ENCODE data around the gene CTDP1.
"Not testable (repeated sequence)": the region's sequence is repeated elsewhere in the genome, so short reads cannot be mapped to it uniquely, and the experiment has no call there.

The CTDP1 gene

DNA sequence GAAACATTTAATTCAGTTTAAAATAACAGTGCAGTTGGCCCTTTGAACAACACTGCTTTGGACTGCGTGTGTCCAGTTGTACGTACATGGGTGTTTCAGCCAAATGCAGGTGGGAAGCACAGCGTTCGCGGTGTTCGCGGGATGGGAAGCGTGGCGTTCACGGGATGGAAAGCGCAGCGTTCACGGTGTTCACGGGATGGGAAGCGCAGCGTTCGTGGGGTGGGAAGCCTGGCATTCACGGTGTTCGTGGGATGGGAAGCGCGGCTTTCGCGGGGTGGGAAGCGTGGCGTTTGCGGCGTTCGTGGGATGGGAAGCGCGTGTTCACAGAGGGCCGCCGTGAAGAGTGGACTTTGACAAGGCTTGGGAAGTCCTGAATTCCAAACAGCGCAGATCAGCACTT lies 47.6 kb downstream of the CTDP1 start:
- no peak for FAIRE-seq

DNA sequence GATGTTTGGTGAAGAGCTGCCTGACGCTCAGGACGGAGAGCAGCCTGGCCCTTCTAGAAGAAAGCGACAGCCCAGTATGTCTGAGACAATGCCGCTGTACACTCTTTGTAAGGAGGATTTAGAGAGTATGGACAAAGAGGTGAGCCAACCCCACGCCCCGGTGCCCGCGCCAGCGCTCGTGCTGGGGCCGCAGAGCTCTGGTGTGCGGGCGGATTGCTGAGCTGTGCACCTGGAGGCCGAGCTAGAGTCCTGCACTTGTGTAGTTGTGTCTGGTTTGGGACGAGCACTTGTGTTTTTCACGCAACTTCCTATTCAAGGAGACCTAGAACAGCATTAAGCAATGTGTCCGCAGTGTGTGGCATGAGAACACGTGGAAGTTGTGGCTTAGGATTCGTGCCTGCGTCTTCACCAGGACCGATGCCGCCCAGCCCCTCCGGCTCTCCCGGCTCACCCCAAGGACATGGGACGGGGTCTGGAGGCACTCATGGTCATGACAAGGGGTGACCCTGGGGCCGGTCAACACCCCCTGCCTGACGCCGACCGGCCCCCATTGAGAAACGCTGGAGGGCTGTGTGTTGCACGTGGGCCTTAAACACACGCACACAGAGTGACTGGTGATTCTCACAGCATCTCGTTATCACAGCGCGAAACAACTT lies 49.5 kb downstream of the CTDP1 start:
- FAIRE-seq: no peak

DNA sequence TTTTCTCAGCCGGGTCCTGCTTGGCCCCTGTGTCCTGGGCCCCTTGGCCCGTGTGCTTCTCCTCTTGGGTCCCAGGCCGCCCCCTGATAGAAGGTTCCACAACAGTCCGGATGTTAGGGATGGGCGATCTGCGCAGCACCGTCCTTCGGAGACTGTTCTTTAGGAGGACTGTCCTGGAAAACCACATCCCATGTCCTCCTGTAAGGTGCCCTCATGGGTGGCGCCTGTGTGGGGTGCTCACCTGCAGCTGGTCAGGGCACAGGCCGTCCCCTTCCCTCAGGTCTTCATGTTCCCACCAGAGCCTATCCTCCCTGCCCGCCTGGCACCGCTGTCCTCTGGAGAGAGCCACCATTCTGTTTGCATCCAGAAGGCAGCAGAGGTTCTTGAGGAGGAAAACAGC lies 50.0 kb downstream of the CTDP1 start:
- FAIRE-seq: no peak

DNA sequence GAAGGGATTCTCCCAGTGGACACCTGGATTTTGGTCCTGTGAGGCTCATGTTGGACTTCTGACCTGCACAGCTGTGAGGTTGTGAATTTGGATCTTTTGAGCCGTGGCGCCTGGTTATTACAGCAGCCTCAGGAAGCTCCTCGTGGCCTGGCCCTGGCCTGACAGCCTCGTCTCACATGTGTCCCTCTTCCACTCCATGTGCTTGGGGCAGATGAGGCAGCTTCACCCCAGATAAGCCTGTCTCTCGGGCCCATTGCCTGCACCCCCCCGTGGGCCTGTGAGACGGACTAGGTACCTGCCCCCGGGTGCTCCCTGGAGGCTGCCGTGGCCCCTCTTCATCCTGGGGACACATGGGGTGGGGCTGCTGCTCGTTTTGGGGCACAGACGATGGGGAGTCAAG lies 51.2 kb downstream of the CTDP1 start:
- FAIRE-seq: no peak

DNA sequence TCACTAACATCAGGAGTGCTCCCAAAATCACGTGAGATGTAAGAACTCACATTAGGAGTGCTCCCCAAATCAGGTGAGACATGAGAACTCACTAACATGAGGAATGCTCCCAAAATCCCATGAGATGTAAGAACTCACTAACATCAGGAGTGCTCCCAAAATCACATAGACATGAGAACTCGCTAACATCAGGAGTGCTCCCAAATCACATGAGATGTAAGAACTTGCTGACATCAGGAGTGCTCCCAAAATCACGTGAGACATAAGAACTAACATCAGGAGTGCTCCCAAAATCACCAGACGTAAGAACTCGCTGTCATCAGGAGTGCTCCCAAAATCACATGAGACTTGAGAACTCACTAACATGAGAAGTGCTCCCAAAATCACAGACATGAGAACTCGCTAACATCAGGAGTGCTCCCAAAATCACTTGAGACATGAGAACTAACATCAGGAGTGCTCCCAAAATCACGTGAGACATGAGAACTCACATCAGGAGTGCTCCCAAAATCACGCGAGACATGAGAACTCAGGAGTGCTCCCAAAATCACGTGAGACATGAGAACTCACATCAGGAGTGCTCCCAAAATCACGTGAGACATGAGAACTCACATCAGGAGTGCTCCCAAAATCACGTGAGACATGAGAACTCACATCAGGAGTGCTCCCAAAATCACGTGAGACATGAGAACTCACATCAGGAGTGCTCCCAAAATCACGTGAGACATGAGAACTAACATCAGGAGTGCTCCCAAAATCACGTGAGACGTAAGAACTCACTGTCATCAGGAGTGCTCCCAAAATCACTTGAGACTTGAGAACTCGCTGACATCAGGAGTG lies 52.5 kb downstream of the CTDP1 start:
- not testable (repeated sequence) for FAIRE-seq

DNA sequence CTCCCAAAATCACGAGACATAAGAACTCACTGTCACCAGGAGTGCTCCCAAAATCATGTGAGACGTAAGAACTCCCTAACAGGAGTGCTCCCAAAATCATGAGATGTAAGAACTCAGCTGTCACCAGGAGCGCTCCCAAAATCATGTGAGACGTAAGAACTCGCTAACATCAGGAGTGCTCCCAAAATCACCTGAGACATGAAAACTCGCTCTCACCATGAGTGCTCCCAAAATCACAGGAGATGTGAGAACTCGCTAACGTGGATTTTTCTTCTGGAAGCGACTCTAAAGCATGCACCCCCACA lies 53.1 kb downstream of the CTDP1 start:
- FAIRE-seq: no peak

DNA sequence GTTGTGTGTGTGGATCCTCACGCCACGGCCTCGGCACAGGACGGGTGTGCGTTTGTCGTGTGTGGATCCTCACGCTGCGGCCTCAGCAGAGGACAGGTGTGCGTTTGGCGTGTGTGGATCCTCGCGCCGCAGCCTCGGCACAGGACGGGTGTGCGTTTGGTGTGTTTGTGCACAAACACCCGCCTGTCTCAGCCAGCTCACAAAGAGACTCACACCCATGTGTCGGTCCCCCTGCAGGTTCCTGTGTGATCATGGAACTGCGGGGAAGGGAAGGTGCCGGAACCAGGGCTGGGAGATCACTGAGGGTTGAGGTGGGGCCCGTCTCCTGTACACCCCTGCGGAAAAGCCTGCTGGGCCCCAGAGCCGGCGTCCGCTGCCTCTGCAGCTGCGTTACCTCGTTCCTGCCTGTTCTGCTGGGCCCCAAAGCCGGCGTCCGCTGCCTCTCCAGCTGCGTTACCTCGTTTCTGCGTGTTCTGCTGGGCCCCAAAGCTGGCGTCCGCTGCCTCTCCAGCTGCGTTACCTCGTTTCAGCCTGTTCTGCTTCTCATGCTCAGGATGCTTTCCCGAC lies 53.6 kb downstream of the CTDP1 start:
- FAIRE-seq: no peak

DNA sequence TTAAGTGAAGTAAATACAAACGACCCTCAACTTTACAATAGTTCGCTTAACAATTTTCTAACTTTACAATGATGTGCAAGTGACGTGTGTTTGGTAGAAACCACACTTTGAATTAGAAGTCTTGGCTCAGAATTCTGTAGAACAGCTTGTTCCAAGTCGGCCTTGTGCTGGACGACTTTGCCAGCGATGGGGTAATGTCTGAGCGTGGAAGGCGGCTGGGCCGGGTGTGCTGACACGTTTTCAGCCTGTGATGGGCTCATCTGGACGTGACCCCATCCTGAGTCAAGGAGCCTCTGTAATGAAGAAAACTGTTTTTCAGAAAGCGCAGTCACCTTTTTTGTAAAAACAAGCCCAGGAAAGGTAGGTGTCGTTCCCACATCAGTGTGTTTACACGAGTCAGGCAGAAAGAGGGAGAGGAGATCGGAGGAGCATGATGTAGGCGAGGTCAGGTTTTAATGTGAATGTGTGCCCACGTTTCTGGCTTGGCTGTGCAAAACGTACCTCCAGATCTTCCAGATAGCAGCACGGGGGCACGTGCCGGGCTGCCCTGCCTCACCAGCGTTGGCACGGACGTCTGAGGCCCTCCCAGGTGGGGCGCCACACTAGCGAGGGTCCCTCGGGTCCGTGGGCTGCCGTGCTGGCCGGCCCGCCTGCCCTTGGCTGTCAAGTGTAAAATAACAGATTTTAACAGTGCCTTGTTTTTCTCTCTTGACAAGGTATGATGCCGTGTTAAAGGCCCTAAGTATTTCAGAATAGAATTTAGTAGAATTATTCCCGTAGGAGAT lies 54.6 kb downstream of the CTDP1 start:
- no peak for FAIRE-seq

DNA sequence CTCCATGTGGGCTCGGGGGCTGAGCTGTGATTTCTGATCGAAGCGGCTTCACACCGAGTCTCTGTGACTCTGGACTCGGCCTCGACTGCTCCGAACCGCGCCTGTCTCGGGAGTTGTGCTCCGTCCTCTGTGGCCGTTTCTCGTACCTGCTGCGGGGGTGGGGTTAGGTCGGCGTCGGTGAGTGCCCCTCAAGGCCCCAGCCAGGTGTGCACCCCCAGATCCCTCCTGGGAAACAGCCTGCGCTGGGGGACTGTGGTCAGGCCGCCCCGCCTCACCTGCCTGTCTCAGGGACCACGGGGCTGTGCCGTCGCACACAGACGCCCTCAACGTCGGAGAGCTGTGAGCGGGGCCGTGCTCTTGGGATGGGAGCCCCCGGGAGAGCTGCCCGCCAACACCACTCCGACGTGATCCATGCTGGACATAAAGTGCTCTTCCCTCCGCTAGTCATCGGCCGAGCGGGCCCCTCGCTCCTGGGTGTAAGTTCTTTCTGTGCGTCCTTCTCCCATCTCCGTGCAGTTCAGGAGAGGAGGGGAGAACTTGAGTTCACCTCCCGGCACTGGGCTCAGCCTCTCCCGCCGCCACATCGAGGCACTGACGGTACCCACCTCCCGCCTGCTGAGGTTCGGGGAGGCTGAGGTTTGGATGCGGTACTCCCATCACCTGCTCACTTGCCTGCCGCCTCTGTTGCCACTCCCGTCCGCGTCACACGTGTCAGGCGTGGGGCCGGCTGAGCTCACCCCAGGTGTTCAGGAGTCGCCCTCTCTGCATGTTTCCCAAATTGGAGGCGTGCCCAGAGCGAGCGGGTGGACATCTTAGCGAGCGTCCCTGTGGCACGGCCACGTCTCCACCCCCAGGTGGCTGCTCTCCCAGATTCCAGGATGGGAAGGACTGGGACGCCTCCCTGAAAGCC lies 55.7 kb downstream of the CTDP1 start:
- FAIRE-seq: no peak

DNA sequence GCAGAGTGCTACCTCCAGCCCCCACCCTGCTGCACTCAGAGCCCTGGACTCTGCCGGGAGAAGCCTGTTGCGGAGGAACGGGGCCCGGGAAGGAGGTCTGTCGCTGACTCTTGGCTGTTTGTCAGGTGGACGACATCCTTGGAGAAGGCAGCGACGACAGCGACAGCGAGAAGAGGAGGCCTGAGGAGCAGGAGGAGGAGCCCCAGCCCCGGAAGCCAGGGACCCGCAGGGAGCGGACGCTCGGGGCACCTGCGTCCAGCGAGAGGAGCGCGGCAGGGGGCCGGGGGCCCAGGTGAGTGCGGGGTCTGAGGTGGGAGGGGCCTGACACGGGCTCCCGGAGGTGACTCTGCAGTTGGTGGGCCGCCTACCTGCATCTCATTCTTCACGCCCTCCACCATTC lies 56.6 kb downstream of the CTDP1 start:
- FAIRE-seq: no peak

DNA sequence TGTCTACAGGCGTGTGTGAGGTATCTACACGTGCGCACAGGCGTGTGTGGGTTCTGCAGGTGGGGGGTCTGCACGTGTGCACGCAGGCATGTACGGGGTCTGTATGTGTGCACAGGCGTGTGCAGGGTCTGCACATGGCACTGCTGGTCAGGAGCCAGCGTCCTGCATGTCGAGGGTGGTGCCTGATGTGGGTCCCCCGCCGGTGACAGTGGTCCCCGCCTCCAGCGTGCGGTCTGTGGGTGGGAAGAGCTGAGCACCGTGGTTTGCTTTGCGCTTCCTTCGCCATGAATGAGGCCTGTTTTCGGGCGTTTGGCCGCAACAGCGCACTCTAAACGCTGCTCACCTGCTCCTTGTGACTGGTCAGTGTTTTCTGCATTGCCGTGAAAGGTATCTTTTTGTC lies 57.2 kb downstream of the CTDP1 start:
- FAIRE-seq: no peak

DNA sequence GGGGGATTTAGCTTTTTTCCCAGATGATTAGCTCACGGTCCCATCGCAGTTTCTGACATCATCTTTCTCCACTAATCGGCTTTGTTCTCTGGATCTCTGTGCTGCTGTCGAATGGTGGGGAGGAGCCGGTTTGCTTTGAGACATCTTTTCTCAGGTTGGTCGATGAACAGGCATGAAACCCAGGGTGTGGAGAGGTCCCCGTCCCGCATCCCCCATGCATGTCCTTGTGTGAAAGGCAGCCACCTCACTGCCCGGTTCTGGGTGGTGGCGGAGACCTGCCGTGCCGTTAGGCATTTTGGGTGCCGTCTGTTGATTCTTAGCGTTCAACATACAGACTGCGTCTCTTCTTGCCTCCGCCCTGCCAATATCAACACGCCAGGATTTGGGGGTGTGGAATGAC lies 57.8 kb downstream of the CTDP1 start:
- FAIRE-seq: no peak

DNA sequence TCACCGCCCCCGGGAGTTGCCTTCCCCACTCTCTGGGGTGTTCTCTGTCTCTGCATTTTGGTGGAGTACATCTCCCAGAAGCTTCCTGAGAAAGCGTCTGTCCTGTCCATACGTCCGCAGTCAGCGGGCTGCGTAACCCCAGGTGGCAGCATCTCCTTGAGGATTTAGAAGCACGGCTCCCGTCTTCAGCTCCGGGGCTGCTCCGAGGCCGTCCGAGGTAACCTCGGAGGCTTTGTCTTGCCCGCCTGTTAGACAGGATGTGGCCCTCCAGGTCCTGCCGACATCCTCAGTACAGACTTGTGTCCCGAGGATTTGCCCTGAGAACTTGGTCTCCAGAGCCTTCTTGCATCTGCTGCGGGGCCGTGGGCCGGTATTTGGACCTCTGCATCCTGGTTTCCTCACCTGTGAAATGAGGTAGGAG lies 58.4 kb downstream of the CTDP1 start:
- no peak for FAIRE-seq

DNA sequence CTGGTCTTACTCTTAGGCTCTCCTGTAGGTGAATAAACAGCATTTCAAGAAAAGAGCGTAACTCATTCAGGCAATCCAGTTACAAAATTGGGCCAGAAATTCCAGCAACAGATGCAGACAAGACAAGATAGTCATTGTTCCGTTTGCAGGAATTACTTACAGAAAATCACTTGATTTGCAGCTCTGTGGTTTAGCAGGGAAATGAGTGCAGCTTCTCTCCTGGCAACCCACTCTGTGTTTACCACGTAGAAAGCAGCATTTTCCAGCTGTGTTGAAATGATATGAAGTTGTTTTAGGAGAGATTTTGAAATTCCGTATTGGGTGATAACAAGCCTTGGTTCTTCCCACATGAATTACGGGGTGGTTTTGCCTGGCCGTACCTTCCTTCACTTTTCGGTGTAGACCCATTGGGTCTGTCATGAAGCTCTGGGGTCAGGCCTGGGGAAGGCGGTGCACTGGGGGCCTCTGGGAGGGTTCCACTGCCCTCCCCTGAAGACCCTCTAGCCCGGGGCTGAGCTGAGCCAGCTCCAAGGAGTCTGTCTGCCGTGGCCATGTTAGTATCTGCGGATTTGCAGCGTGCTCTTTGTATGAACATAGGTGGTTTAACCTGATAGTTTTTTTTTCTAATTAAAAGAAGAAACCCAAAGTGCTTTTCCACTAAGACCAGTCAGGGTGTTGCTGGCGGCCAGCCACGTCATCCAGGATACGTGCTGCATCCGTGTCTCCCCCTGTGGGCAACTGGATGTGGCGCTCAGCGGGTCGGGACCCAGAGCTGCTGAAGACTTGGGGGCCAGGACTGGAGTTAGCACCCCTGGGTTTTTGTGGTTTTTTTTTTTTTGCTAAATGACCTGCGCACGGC lies 59.2 kb downstream of the CTDP1 start:
- FAIRE-seq: no peak

DNA sequence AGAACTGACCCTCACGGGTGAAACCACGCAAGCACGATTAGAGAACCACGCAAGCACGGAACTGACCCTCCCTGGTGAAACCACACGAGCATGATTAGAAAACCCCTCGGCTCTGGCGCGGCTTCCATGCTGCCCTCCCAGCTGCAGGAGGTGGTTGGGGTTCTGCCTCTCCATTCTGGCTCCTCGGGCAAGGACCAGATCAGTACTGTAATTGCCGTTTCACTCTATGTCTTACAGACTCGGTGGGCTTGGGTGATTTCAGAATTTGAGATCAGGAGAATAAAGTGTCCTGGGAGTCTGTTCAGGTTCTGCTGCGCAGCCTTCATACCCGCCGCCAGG lies 59.8 kb downstream of the CTDP1 start:
- no peak for FAIRE-seq

DNA sequence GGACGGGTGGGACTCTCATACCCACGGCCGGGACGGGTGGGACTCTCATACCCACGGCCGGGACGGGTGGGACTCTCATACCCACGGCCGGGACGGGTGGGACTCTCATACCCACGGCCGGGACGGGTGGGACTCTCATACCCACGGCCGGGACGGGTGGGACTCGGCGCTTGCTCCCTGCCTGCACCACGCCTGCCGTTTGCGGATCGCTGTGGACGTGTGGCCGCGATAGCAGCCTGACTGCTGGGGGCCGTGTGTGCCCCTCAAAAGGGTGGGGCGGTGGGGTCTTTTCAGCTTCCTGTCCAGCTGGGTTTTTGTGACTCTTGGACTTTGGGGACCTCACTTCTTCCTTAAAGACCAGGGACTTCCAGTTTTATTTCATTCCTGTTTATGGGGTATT lies 60.4 kb downstream of the CTDP1 start:
- not testable (repeated sequence) for FAIRE-seq

DNA sequence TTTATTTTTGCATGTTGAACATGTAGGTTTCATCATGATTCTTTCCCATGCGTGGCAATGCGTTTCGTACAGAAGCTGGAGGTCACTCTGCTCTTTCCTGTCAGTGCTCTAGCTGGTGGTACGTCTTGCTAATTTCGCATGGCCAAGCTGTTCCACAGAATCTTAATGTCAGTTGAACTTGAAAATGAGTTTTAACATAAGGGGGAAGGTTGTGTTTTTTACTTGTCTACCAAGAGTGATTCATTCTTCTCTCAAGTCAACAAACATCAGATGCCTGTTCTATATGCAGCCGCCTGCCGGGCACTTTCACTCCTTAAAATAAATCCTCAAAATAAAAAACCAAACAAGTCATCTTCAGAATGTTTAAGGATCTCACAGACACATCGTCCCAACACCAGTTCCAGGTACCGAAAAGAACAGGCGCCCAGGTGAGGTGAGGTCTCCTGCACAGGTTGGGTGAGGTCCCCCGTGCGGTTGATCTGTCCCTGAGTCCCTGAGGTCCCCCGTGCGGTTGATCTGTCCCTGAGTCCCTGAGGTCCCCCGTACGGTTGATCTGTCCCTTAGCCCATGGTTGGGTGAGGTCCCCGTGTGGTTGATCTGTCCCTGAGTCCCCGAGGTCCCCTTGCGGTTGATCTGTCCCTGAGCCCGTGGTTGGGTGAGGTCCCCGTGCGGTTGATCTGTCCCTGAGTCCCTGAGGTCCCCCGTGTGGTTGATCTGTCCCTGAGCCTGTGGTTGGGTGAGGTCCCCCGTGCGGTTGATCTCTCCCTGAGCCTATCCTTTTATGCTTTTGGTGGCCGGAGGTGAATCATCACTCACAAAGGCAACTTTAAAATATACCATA lies 61.1 kb downstream of the CTDP1 start:
- FAIRE-seq: no peak

DNA sequence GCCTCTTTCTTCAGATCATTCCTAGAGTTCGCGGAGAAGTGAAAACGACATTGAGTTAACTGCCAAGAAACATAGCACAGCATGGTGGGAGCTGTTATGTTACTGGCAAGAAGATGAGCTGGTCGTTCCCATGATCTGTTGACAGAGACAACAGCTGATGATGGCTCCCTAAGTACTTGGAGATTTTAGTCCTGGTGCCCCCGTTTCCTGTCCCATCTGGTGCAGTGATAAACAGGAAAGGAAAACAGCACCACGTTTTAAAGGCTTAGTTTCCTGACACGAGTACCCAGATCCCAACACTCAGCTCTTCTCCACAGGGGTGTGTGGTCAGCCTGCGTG lies 61.7 kb downstream of the CTDP1 start:
- FAIRE-seq: no peak

DNA sequence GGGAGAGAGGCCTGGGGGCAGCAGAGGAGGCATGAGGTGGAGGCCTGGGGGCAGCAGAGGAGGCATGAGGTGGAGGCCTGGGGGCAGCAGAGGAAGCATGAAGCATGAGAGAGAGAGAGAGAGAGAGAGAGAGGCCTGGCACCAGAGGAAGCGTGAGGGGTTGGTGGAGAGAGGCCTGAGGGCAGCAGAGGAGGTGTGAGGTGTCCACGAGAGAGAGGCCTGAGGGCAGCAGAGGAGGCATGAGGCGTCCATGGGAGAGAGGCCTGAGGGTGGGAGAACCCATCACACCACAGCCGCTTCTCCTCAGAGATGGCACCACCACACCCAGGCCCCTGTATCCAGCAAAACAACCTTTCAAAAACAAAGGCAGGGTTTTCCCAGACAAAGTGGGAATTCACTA lies 62.5 kb downstream of the CTDP1 start:
- FAIRE-seq: no peak

DNA sequence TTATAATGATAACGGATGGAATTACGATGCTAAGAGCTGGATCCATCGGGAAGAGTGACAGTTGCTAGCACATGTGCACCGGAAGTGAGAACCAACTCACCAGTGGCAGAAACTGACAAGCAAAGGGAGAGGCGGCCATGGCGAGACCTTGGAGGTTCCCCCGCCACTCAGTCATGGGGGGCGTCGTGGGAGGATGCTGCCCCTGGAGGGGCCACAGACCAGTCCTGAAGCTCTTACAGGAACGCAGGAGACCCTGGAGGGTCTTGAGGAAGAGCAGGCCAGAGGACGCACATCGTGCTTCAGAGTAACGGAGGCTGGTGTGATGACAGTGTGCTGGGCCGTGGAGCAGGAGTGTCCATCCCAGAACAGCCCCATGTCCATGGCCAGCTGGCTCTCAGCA lies 65.0 kb downstream of the CTDP1 start:
- no peak for FAIRE-seq

DNA sequence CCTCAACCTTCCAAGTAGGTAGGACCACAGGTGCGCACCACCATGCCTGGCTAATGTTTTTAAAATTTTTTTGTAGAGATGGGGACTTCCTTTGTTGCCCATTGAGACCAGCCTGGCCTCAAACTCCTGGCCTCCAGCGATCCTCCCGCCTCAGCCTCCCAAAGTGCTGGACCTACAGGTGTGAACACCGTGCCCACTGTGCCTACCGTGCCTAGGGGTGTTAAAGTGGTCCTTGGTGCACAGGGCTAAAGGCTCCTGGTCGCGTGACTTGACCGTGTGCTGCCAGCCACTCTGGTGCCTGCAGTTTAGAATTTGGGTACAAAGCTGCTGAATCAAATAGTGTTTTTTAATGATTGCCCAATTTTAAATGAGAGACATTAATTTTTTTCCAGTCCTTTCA lies 67.1 kb downstream of the CTDP1 start:
- no peak for FAIRE-seq

Data from endometrium (tissue), 2 donors.